Left lobe of liver (tissue), 2 donors: ENCODE results near the gene MOV10L1. TPM values are rescaled to one million over a fixed set of nuclear protein-coding genes. Genes with fewer than 3 reads are reported as not detected.

Source experiments
- ATAC-seq: fragments of 200-7000 bp; cut with Tn5 transposase; one replicate; pipeline ENCODE4 v1.9.1; 2020; ENCODE audit warnings: mild to moderate bottlenecking, moderate library complexity
- DNase-seq: peaks from one replicate; pipeline ENCODE4 v3.0.0-alpha.2; 2020; ENCODE audit warnings: low spot score
- total RNA-seq: library from RNA; stranded (reverse); gene quantifications from one replicate; pipeline ENCODE4 v1.2.1, GENCODE V29; 2021
- donor health status: DM: no; HTN: no; CAD: no; lungs with moderate emphysema.
- donor health status: DM: no; HTN: yes; CAD: no.

MOV10L1 gene
- total RNA-seq, 1 donor from 2014 or later, result not detected

DNA sequence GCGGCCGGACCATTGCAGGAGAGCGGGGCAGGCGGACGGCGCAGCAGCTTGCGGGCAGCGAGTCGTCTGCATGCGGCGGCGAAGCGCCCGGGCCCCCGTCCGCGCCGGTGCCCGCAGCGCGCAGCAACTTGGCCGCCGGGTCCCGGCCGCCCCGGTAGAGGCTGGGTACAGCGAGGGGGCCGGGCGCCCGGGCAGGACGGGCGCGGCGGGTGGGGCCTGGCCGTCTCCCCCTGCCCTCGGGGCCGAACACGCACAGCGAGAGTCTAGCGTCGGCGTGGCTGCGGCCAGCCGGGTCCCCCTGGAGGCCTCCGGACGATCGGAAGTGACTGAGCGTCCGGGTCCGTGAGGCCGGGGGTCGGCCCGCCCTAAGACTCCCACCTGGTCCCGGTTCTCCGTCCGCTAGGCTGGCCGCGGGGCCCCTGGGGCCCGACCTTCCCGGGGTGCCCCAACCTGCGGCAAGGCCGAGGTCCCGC is 95.1 kb downstream of the MOV10L1 start:
- no peak for ATAC-seq
- DNase-seq, result no peak

DNA sequence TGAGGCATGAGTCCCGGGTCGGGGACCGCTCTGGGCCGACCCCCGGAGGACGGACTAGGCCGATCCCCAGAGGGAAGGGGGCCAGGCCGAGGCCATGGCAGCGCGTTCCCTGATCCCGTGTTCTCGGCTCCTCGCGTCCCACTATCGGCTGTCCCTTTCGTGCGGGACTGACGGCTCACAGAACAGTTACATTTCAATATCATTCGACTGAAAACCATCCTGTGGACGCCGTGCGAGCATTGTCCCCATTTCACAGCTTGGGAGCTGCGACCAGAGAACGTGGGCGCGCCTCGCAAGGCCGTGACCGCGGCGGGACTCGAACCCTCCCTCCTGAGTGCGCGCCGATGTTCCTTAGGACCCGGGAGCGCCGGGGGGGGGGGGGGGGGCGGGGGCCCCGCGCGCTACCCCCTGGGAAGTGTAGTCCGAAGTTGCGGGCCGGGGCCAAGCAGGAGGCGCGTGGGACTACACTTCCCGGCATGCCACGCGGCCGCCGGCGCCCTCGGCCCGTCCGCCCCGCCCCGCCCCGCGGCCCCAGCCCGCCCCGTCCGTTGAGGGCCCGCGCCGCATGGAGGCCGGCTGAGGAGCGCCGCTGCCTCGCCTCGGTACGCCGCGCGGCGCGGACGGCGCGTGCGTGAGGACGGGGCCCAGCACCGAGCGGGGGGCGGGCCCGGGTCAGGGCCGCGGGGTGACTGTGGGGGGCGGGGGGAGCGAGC is 95.7 kb downstream of the MOV10L1 start, which contains the start of gene TRABD:
Gene TRABD, plus strand, starts transcription at position 539 of the 713 bp plus-strand sequence. CDS start 7,148 bp downstream, outside the sequence.
- DNase-seq, result peak; percentile 89
- ATAC-seq, result peak; percentile 81

DNA sequence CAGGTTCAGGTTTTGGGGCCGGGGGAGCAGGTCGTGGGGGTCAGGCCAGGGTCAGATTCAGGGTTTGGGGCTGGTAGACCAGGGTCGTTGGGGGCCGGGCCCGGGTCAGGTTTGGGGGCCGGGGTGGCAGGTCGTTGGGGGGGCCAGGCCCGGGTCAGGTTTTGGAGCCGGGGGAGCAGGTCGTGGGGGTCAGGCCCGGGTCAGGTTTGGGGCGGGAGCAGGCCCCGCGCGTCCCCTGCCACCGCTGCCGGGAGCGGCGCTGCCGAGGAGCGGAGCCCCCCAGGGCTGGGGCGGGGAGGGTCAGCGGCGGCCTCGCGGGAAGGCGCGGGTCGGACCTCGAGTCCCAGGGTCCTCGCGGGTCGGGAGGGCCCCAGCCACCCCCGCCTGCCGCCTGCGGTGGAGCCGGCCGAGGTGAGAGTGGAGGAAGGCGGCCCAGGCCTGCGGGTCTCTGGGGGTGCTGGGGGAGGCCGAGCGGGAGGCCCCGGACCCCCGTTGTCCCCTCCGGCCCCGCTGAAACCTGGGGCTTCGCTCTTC is 96.4 kb downstream of the MOV10L1 start:
- ATAC-seq (no peak), DNase-seq (no peak)

DNA sequence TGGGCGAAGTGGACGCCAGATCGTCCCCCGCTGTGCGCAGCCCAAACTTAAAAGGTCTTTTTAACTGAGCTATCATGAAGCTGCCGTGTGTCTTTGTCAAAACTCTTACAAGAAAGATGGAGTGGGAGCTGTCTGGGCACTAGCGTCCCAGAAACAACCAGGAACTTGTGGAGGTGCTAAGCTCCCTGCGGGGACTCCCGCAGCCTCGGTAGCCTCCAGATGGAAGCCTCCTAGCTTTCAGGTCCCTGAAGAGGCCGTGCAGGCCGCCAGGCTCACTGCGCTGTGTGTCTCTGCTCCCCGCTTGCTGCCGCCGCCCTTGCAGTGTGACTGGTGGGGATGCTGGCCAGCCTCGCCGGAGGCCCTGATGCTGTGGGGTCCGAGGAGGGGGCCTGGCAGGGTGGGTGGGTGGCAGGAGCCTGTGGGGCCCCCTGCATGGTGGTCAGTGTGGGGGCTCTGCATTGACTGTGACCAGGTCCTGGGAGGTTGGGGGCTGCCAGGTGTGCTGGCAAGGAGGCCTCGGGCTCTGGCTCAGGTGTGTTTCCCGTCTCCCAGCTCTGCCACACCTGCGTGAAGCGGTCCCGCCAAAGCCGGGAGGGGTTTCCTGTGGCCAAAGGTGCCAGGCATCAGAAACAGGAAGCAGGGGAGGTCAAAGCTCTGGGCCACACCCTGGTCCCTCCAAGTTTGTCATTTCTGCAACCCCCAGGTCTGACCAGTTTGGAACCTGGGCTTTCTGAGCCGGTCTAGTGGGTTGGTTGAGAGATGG is 97.1 kb downstream of the MOV10L1 start:
- ATAC-seq (no peak), DNase-seq (peak; percentile 49)

DNA sequence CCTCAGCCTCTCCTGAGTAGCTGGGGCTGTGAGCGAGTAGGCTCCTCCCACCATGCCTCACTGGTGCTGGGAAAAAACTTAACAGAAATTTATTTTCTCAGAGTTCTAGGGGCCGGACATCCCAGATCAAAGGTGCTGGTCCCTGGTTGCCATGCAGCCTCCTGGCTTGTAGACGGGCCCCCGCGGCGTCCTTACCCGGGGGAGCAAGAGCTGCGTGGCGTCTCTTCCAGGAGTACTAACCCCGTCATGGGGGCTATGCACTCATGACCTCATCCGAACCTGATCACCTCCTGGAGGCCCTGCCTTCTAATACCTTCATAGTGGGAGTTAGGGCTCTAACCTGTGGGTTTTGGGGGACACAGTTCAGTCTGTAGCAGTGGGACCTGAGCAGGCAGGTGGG is 98.5 kb downstream of the MOV10L1 start:
- ATAC-seq (no peak), DNase-seq (peak; percentile 43)

DNA sequence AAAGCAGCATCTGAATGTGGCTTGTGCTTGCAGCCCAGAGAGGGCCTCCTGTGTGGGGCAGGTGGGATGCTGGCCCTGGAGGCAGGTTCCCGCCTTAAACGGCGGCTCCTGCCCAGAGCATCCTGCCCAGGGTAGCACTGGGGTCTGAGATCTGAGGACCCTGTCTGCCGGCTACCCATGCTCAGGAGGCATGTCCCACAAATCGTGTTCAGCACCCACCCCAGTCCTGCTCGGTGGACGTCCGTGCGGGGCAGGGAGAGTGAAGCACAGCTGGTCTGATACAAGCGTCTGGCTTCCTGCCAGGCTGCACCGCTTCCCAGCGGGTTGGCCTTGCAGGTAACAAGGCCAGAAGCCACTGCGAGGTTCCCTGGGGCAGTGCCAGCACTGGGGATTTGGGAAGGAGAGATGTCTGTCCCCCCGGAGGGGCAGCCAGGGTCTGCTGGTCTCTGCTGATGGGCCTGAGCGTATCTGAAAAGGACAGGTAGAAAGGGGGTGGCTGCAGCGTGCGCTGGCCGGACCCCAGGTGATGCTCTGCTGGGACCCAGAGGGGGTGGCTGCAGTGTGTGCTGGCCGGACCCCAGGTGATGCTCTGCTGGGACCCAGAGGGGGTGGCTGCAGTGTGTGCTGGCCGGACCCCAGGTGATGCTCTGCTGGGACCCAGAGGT is 99.5 kb downstream of the MOV10L1 start:
- no peak for ATAC-seq
- DNase-seq, result peak; percentile 61

DNA sequence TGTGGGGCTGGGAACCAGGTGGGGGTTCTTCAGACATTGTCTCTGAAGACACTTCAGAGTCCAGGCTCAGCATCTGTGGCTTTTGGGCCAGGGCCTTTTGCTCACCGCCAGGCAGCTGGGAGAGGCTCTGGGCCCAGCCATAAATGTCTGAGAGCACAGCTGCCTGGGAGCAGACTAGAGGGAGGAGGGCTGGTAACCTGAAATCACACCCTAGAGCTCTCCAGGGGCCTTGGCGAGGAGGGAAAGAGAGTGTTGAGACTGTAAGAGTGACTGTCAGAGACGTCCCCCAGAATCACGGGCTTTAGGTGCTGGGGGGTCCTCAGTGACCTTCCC is 100.0 kb downstream of the MOV10L1 start:
- ATAC-seq, result peak; percentile 3
- no peak for DNase-seq

DNA sequence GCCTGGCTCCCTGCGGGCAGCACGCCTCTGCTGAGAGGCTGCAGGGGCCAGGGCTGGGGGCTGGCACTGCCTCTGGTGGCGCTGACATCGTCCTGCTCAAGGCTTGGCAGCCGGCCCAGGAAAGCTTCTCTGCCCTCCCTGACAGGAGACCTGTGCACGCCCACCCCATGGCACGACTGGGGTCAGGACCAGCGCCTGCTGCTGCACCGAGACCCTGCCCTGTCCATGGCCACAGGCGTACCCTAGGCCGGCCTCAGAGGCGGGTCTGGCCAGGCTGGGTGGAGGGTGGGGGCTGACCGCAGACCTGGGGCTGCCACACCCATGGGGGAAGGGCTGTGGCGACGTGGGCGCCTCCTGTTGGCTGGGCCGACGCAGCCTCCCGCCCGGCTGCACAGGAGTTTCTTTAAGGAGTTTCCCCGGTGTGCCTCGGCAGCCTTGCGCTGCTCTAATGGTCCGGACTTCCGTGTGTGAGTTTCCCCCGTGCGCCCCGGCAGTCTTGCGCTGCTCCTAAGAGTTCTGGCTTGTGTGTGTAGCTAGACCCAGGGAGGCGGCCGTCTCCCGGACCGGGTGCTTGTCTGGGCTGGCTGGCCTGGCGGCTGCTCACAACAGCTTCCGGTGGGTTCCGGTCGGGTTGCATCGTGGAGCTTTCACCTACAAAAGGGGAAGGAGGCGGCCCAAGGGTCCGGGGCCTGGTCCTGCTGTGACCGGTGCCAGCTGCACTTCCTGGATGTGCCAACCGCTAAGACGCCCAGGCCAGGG is 100.6 kb downstream of the MOV10L1 start:
- peak; percentile 55 for ATAC-seq
- peak; percentile 75 for DNase-seq

DNA sequence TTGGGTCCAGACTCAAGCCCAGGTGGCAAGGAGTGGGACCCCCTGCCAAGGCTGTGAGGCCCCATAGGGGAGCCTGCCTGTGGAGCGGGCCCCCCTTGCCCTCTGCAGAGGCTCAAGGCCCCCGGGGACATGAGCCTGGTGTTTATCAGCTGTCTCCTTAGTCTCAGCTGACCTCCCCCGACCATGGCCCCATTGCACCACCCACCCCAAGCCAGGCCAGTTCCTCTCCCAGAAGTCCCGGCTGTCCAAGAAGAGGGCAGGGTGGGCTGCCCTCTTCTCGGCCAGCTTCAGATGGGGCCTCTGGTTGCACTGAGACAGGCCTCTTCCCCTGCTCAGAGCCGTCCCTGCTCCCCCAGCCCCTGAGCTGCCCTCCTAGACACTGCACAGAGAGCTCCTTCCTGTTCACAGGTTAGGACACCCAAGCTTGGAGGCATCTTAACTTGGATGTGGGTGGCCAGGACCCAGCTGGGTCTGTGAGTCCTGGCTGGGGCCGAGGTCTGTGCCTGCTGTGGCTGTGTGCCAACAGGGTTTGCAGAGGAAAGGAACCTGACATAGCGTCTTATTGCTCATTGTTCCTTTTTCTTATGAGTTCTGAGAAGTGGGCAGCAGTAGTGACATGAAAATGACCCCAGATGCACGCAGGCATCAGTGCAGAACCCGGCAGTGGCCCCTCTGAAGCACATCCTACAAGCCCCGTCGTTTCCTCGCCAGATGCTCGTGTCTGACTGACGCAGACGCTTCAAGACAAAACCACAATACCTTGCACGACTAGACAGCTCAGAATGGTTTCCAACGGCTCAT is 101.3 kb downstream of the MOV10L1 start:
- ATAC-seq (no peak), DNase-seq (no peak)

DNA sequence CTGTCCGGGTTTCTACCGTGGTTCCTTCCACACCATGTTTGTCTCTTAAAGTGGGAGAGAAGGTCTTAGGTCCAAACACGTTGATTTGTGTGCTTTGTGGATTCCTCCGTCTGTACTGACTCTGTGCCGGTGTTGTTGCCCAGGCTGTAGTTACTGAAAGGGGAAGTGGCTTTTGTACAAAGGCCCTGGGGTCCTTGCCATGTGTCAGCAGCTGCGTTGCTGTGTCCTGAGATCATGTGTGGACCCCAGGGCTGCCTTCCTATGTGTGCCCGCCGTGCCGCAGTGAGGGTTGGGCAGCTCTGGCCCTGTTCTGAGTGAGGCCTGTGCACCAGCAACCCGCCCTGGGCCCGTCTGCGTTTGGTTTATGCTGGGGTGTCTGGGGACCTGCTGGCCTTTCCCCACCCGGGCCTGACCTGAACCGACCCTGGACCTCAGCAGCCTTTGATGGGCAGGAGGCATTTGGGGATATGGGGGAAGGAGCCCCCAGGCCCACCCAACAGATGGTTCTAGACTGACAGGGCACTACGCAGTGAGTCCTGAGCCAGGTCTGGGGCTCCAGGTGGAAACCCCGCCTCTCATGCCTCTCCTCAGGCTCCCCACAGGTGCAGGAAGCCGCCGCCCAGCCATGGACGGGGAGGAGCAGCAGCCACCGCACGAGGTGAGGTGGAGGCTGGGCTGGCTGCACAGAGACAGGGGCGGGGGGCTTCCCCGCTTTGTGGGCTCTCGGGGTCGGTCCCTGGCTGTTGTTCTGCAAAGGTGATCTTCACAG is 102.8 kb downstream of the MOV10L1 start:
- ATAC-seq, result no peak
- no peak for DNase-seq

DNA sequence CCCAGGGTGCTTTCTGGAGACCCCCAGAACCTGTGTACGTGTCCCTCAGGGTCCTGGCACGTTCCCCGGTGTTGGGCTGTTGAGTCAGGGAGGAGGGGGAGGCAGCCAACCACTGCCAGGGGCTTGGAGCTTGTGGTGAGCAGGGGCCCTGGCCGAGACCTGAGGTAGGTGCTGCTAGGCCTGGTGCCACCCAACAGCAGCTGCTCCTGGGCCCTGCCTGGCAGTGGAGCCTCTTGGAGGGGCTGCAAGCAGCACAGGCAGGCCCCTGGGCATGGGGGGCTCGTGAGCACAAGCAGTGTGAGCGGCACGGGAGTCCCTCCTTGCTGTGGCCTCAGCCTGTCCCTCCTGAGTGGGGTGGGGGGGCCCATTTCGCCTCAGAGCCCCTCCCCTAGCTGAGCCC is 103.8 kb downstream of the MOV10L1 start:
- no peak for ATAC-seq
- DNase-seq, result no peak

DNA sequence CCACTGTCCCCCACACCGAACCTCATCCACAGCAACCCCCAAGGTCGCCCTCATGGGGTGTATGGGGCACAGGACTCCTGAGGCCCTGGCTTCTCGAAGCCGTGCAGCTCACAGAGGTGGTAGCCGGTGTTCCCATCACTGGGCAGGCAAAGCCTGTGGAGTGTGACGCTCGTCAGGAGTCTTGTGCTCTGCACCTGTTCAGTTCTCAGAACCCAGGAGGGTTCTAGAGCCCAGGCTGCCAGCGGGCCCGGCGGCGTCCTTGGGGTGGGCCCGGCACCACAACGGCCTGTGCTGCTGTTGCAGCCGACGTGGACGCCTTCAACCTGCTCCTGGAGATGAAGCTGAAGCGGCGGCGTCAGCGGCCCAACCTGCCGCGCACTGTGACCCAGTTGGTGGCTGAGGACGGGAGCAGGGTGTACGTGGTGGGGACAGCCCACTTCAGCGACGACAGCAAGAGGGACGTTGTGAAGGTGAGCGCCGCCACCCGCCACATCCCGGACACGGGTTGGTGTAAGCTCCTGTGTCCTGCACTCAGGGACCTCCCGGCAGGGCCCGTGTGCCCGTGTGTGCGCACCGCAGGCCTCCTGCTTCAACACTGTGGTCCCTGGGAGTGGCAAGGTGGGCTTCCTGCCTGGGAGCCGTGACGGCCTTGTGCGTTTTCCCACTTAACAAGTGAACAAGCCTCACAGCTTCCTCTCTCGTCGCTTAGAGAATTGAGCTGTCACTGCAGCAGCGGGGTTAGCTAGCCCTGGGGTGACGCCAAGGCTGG is 104.4 kb downstream of the MOV10L1 start:
- ATAC-seq (no peak), DNase-seq (no peak)

DNA sequence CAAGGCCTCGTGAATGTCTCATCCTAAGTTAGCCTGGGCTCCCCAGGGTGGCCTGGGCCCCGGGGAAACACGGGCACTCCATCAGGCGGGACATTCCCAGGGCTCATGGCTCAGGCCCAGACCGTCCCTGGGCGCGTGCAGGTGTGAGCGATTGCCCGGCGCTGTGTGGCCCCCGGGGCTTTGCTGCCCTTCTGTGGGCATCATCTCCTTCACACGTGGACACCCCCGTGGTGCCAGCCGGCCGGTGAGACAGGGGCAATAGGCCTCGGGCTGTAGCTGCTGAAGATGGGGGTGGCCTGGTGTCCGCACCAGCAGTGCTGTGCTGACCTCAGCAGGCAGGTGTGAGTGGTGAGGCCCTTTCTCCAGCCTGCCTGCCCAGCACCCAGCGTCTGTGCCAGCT is 106.5 kb downstream of the MOV10L1 start:
- ATAC-seq (peak; percentile 13), DNase-seq (no peak)

DNA sequence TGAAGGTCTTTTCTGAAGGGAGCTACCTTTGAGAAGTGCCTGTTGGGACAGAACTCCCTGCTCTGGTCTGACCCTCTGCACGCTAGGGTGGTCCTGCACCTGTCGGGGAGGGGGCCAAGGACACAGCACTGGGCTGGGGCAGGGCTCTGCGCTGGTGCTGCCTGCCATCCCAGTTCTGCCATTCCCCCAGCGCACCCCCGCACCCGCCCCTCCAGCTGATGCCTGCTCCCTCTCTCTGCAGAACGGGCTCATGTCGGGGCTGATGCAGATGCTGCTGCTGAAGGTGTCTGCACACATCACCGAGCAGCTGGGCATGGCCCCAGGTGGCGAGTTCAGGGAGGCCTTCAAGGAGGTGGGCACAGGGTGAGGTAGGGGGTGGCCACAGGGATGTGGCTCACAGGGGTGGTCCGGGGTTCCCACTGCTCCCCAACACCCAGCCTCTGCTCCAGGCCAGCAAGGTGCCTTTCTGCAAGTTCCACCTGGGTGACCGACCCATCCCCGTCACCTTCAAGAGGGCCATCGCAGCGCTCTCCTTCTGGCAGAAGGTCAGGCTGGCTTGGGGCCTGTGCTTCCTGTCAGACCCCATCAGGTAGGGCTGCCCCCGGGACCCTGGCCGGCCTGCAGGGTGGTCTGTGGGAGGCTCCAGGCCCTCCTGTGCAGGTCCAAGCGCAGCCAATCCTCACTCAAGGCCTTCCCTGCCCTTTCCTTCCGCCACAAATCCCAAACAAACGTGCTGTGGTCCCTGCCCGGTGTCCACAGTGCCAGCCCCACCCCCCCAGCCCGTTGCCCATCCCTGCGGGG is 107.4 kb downstream of the MOV10L1 start:
- DNase-seq (no peak), ATAC-seq (no peak)

DNA sequence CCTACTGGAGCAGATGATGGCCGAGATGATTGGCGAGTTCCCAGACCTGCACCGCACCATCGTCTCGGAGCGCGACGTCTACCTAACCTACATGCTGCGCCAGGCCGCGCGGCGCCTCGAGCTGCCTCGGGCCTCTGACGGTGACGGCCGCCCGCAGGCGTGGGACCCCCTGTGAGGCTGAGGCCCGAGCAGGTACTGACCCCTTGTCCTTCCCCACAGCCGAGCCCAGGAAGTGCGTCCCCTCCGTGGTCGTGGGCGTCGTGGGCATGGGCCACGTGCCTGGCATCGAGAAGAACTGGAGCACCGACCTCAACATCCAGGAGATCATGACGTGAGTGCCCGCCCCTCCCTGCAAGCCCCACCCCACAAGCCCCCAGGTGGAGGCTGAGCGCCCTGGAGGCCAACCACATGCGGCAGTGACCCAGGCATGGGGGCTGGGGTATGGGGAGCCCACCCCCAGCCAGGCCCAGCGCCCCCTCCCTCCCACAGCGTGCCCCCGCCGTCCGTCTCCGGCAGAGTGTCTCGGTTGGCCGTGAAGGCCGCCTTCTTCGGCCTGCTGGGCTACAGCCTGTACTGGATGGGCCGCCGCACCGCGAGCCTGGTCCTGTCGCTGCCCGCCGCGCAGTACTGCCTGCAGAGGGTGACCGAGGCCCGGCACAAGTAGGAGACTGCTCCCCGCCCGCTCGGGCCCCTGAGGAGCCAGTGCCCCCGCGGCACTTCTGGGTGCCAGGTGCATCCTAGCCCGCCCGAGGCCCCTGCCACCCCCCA is 108.2 kb downstream of the MOV10L1 start:
- ATAC-seq, result no peak
- no peak for DNase-seq

DNA sequence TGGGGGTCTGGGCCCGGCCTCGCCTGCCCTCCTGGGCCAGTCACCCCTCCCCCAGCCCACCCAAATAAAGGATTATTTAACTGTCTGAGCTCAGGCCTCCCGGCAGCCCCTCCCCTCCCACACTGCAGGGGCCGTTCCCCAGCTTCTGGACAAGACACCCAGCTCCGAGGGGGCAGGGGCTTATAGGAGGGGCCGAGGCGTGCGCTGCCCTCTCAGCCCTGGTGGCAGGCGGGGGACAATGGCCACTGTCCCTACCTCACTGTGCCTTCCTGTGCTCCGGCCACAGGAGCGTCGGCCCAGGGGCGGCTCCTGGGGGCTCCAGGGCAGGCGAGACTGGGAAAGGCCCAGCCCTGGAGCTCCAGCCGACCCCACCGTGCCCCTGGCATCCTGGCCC is 108.8 kb downstream of the MOV10L1 start:
- ATAC-seq (no peak), DNase-seq (no peak)

DNA sequence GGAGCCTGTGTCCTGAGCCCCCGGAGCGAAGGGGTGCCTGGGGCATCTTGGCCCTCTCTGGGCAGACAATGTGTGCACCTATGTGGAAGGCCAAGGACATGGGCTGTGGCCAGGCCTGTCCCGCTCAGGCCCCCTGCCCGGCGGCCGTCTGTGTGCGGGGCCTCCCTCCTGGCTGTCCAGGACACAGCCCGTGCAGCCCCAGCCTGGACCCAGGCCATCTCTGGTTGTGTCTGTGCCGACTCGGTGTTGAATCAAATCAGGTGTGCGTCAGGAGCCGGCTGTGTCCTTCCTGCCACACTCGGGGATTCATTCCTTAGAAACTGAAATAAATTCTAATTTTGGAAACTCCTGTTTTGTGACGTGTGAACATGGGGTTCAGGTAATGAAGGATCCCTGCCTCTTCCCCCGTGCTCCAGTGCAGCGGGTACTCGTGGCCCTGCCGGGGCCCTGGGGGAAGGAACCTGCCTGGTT is 109.5 kb downstream of the MOV10L1 start:
- DNase-seq, result peak; percentile 59
- ATAC-seq, result peak; percentile 4
